WI38 (cell line): ENCODE results near the gene RIMS4.

Experiments
- H3K4me3 ChIP-seq: 2 replicates; pipeline ENCODE4 v1.5.1; 2011; ENCODE audit warnings: low read depth, mild to moderate bottlenecking, control low read depth, low read length
- CTCF ChIP-seq: IDR thresholded peaks from 2 replicates; pipeline ENCODE4 v1.5.1; 2012; ENCODE audit warnings: low read depth, mild to moderate bottlenecking, control low read depth, low read length

RIMS4 gene

GRCh38 chr20:44747166-44748004, 63.0 kb downstream of the RIMS4 start:
- TF ChIP-seq CTCF = peak; percentile 71

GRCh38 chr20:44746367-44747165, 63.8 kb downstream of the RIMS4 start:
- no peak for TF ChIP-seq CTCF

More at GRCh38 chr20:44747166-44748004, 63.0 kb downstream of the RIMS4 start:
- no peak overlapping the region for H3K4me3 ChIP-seq

GRCh38 chr20:44745598-44746366, 64.6 kb downstream of the RIMS4 start, which contains the start of gene KCNK15:
KCNK15 (plus strand) TSS chr20:44745865; CDS start chr20:44745911, 46 bp downstream.
- H3K4me3 ChIP-seq = peak within 1 kb of the TSS; percentile 45
- no peak for TF ChIP-seq CTCF

More at GRCh38 chr20:44746367-44747165, 63.8 kb downstream of the RIMS4 start:
- peak overlapping the region; percentile 45 for H3K4me3 ChIP-seq

GRCh38 chr20:44745122-44745597, 65.2 kb downstream of the RIMS4 start:
- TF ChIP-seq CTCF = no peak
- H3K4me3 ChIP-seq = no peak overlapping the region

GRCh38 chr20:44743916-44744655, 66.3 kb downstream of the RIMS4 start:
- H3K4me3 ChIP-seq = no peak overlapping the region

More at GRCh38 chr20:44743916-44744655, 66.3 kb downstream of the RIMS4 start:
- TF ChIP-seq CTCF = no peak
